GM12892 (cell line): Measurements from ENCODE around the gene CENPB.

Experiments used
- POLR2A ChIP-seq: IDR thresholded peaks from 2 replicates; pipeline ENCODE4 v1.6.1; 2011; ENCODE audit warnings: low read depth, low read length, control low read depth
- POLR2AphosphoS5 ChIP-seq: IDR thresholded peaks from 2 replicates; pipeline ENCODE4 v1.6.1; 2011; ENCODE audit warnings: low read depth, low read length, control low read depth
- TAF1 ChIP-seq: IDR thresholded peaks from 2 replicates; pipeline ENCODE4 v1.6.1; 2011; ENCODE audit warnings: low read depth, mild to moderate bottlenecking, control low read depth, low read length, borderline replicate concordance

GRCh38 chr20:3814928-3815495 is 28.5 kb upstream of the CENPB start:
- TF ChIP-seq POLR2A = no peak
- TF ChIP-seq POLR2AphosphoS5 = no peak
- no peak for TF ChIP-seq TAF1
